Suprapubic skin (tissue), 4 donors: ENCODE data around the gene FBRSL1.

Experiments
- CTCF ChIP-seq, 2 donors: fragments of 200-600 bp in 1 of 2; fragments of 450-650 bp in 1 of 2; sonication (generic) in 1 of 2; IDR thresholded peaks; one replicate each; pipeline ENCODE4 v1.5.1; 2016 to 2019; ENCODE audit warnings: antibody characterized with exemption in 2 of 2, mild to moderate bottlenecking in 1 of 2, moderate library complexity in 1 of 2
- EP300 ChIP-seq: sonication (generic); formaldehyde crosslinking; IDR thresholded peaks from one replicate; pipeline ENCODE4 v1.6.1; 2017; ENCODE audit warnings: antibody characterized with exemption
- POLR2A ChIP-seq, 2 donors: fragments of 450-650 bp; IDR thresholded peaks; one replicate each; pipeline ENCODE4 v1.6.1; 2017; ENCODE audit warnings: antibody characterized with exemption in 2 of 2, mild to moderate bottlenecking in 2 of 2, moderate library complexity in 2 of 2
- POLR2AphosphoS5 ChIP-seq, 3 donors: sonication (generic); formaldehyde crosslinking; IDR thresholded peaks; one replicate each; pipeline ENCODE4 v1.6.1; 2017; ENCODE audit warnings: antibody characterized with exemption in 3 of 3

- TF ChIP-seq CTCF (IDR thresholded peaks at IDR 0.05) (no peak), POLR2A (IDR thresholded peaks at IDR 0.05) (no peak), POLR2AphosphoS5 (IDR thresholded peaks at IDR 0.05) (no peak), EP300 (no peak)
These were observed 6.3 kb upstream of the FBRSL1 start for GRCh38 chr12:132483612-132484011.
